ENCODE results near the gene INTS12.
"Not testable (repeated sequence)": the region's sequence is repeated elsewhere in the genome, so short reads cannot be mapped to it uniquely, and the experiment has no call there.

INTS12 gene

DNA sequence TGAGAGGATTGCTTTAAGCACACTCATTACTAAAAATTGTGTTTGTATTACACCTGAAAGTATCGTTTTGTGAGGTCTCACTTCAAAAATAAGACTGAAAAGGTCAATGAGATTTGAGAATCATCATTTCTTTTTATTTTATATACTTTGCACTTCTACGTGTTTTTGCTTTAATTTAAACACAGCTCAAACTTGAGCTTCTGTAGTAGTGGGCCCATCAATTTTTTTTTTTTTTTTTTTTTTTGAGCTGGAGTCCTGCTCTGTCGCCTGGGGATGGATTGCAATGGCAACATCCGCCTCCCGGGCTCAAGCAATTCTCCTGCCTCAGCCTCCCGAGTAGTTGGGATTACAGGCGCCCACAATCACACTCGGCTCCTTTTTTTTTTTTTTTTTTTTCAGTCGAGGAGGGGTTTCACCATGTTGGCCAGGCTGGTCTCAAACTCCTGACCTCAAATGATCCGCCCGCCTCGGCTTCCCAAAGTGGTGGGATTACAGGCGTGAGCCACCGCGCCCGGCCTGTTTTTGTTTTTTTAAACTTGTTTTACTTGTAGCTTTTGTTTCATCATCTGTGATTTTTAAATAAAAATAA lies 1.6 kb upstream of the INTS12 start:
- Mint-ChIP-seq H3K27ac (no peak overlapping the region), H3K27me3 (no peaks in the 10 kb centered on the region), H3K36me3 (peaks cover 7% of the 10 kb centered on the region), H3K9me3 (no peaks in the 10 kb centered on the region), H3K4me3 (no peak overlapping the region), H3K4me1 (peaks cover 46% of the 10 kb centered on the region)
- no peak for ATAC-seq

DNA sequence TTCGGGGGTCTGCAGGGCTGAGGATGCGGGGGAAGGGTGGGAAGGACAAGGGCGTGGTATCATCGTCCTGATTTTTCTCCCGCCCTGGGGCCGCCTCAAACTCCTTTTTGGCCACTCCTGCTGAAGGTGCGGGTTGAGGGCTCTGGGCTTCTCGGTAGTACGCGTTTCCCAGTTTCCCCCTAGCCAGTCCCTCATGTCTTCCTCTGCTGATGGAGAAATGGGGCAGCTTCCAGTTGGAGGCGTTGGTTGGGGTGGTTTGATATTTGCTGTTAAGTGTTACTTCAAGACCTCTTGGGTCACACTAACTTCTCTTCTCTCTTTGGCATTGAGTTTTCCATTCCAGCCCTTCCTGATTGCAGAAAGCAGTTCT lies 577 bp upstream of the INTS12 start:
- H3K9me3 Mint-ChIP-seq = no peaks in the 10 kb centered on the region
- ATAC-seq = peak; percentile 49
- H3K27ac Mint-ChIP-seq = peak overlapping the region; percentile 89
- peak overlapping the region; percentile 98 for H3K4me3 Mint-ChIP-seq
- H3K27me3 Mint-ChIP-seq = no peaks in the 10 kb centered on the region
- H3K4me1 Mint-ChIP-seq = peaks cover 42% of the 10 kb centered on the region
- peaks cover 7% of the 10 kb centered on the region for H3K36me3 Mint-ChIP-seq

GRCh38 chr4:105707782-105708180 lies 708 bp downstream of the INTS12 start:
- Mint-ChIP-seq H3K4me1 (peaks cover 38% of the 10 kb centered on the region), H3K27me3 (no peaks in the 10 kb centered on the region), H3K36me3 (peaks cover 7% of the 10 kb centered on the region), H3K27ac (peak overlapping the region; percentile 89), H3K4me3 (peak overlapping the region; percentile 98), H3K9me3 (no peaks in the 10 kb centered on the region)
- ATAC-seq = no peak

DNA sequence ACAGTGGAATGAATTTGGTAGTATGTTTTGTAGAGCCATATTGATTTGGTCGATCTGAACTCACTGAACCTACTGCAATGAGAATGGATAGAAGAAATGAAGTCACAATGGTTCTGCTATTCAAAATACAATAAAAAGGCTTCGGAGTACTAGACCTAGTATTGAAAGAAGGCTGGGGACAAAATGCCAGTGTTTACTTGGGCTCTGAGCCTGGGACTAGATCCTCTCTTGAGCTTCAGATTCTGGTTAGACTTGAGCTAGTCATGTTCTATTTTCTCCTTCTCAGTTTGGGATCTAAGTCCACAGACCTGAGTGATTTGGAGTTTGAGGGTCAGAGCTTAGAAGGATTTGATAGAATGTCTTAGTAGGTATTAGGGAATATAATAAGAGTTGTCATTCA lies 9.9 kb downstream of the INTS12 start:
- no peak for ATAC-seq
- peaks cover 30% of the 10 kb centered on the region for H3K36me3 Mint-ChIP-seq
- peaks cover 6% of the 10 kb centered on the region for H3K4me1 Mint-ChIP-seq
- no peak overlapping the region for H3K4me3 Mint-ChIP-seq
- no peaks in the 10 kb centered on the region for H3K9me3 Mint-ChIP-seq
- no peaks in the 10 kb centered on the region for H3K27me3 Mint-ChIP-seq
- no peak overlapping the region for H3K27ac Mint-ChIP-seq

GRCh38 chr4:105695832-105696231 lies 12.7 kb downstream of the INTS12 start:
- not testable (repeated sequence) for H3K4me3 Mint-ChIP-seq, H3K9me3 Mint-ChIP-seq, H3K27me3 Mint-ChIP-seq, ATAC-seq, H3K4me1 Mint-ChIP-seq, H3K27ac Mint-ChIP-seq
- H3K36me3 Mint-ChIP-seq = peaks cover 47% of the 10 kb centered on the region

DNA sequence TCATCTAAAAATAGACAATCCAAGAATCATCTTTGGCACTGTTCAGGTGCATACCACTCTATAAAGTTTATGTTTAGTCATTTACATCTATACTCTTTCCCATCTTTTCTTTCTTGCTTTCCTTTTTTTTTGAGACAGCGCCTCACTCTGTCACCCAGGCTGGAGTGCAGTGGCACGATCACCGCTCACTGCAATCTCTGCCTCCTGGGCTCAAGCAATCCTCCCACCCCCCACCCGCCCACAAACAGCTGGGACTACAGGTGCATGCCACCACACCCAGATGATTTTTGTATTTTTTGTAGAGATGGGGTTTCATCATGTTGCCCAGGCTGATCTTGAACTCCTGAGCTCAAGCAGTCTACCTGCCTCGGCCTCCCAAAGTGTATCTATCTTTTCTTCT lies 13.7 kb downstream of the INTS12 start:
- H3K36me3 Mint-ChIP-seq = peaks cover 50% of the 10 kb centered on the region
- H3K4me3 Mint-ChIP-seq, H3K9me3 Mint-ChIP-seq, H3K27ac Mint-ChIP-seq, ATAC-seq, H3K27me3 Mint-ChIP-seq, H3K4me1 Mint-ChIP-seq: not testable (repeated sequence)

DNA sequence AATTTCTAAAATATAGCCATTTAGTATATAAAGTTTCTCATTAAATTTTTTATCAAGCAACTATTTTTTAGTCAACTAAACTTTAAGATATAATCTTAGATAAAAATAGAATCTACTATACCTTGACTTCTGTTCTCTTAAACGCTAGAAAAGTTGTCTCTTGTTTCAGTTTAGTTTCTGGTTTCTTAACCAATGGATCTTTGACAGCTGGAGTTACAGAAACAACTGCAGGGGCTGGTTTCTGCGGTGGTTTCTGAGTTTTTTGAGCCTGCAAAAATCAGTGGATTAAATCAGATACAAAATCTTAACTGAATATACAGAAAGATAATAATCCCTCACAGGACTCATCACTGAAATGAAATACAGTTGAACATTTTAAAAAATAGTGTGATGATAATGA lies 21.9 kb downstream of the INTS12 start:
- Mint-ChIP-seq H3K4me3 (no peak overlapping the region), H3K27me3 (no peaks in the 10 kb centered on the region), H3K9me3 (no peaks in the 10 kb centered on the region), H3K4me1 (no peaks in the 10 kb centered on the region), H3K36me3 (peaks cover 40% of the 10 kb centered on the region), H3K27ac (no peak overlapping the region)
- no peak for ATAC-seq

DNA sequence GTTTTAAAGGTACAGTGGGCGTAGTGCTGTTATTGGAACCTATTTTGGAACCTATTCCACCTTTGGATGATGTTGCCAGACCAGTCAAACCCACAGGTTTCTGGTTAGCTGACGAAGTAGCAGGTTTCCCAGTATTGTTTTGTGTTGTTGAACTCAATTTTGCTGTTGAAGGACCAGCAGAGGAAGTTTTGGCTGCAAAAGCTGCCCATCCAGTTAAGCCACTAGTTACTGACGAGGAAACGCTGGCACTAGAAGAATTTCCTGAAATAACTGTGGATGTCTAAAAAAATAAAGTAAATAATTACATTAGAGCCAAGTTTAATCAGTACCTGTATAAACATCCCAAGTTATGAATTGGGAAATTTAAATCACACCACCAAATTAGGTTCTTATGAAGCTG lies 25.5 kb downstream of the INTS12 start:
- H3K4me1 Mint-ChIP-seq = no peaks in the 10 kb centered on the region
- H3K4me3 Mint-ChIP-seq = no peak overlapping the region
- no peak overlapping the region for H3K27ac Mint-ChIP-seq
- no peak for ATAC-seq
- H3K27me3 Mint-ChIP-seq = no peaks in the 10 kb centered on the region
- H3K9me3 Mint-ChIP-seq = no peaks in the 10 kb centered on the region
- peaks cover 24% of the 10 kb centered on the region for H3K36me3 Mint-ChIP-seq

DNA sequence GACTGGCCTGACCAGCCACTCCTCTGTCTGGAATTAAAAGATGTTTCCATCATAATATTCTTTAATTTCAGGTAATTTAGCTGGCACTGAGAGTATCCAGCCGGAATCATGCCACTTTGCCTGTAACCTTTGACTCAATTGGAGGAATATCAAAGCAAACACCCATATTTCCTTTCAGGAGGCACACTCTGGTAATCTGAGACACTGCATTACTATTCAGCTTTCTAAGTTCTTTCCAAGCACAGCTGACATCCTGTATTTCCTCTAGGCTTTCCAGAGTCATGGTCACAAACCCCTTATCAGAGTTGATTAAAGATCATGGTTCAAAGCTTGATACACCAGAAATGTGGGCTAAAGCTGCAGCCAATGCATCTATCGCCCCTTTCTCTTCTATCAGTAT lies 29.3 kb downstream of the INTS12 start:
- H3K36me3 Mint-ChIP-seq = peaks cover 18% of the 10 kb centered on the region
- ATAC-seq = no peak
- no peak overlapping the region for H3K27ac Mint-ChIP-seq
- H3K9me3 Mint-ChIP-seq = no peaks in the 10 kb centered on the region
- H3K27me3 Mint-ChIP-seq = no peaks in the 10 kb centered on the region
- H3K4me1 Mint-ChIP-seq = no peaks in the 10 kb centered on the region
- H3K4me3 Mint-ChIP-seq = no peak overlapping the region

GRCh38 chr4:105677709-105678108 lies 30.8 kb downstream of the INTS12 start:
- Mint-ChIP-seq H3K27me3 (no peaks in the 10 kb centered on the region), H3K27ac (no peak overlapping the region), H3K9me3 (no peaks in the 10 kb centered on the region), H3K36me3 (peaks cover 10% of the 10 kb centered on the region), H3K4me3 (no peak overlapping the region), H3K4me1 (no peaks in the 10 kb centered on the region)
- ATAC-seq = no peak

- no peak overlapping the region for H3K27ac Mint-ChIP-seq
- ATAC-seq = no peak
- H3K4me1 Mint-ChIP-seq = no peaks in the 10 kb centered on the region
- H3K9me3 Mint-ChIP-seq = no peaks in the 10 kb centered on the region
- H3K27me3 Mint-ChIP-seq = no peaks in the 10 kb centered on the region
- no peak overlapping the region for H3K4me3 Mint-ChIP-seq
- H3K36me3 Mint-ChIP-seq = no peaks in the 10 kb centered on the region
Measured at GRCh38 chr4:105674011-105674410, 34.5 kb downstream of the INTS12 start.

- Mint-ChIP-seq H3K36me3 (no peaks in the 10 kb centered on the region), H3K4me1 (no peaks in the 10 kb centered on the region), H3K9me3 (no peaks in the 10 kb centered on the region), H3K27me3 (no peaks in the 10 kb centered on the region), H3K27ac (no peak overlapping the region), H3K4me3 (no peak overlapping the region)
- ATAC-seq = no peak
Measured at GRCh38 chr4:105671301-105671700, 37.2 kb downstream of the INTS12 start.

DNA sequence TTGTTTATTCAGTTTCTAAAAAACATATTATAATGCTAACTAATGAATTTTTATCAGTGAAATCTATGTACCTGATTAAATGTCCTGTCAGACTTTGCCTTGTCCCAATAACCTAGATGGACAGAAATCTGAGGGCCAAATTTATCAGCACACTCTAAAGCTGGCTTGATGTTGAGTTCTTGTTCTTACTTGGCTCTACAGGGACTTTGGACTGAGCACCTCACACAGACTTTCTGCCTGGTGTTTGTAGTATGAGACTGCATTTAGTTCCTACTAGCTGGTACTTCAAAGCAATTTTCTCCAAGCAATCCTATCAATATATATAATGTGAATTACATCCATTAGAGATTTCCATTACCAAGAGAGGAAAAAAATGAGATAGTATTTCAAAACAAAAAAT lies 37.8 kb downstream of the INTS12 start:
- Mint-ChIP-seq H3K36me3 (no peaks in the 10 kb centered on the region), H3K27ac (no peak overlapping the region)

DNA sequence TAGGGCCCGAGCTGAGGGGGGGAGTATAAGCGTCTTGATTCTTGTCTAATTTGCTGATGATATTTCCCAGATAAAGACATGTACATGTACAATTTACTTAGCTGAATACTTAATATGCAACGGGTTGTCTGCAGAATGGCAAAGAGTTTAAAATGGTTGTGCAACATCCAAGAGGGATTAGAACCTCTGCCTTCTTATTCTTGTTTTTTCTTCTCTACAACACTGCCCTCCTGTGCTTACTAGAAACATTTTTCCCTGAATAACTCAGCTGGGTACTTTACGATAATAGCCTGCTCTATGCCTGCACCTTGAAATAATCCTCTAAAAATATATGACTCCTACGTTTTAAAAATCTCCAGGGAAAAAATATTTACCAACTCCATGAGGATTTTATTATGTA lies 41.8 kb downstream of the INTS12 start:
- H3K9me3 Mint-ChIP-seq = no peaks in the 10 kb centered on the region
- H3K27me3 Mint-ChIP-seq = peaks cover 10% of the 10 kb centered on the region
- H3K4me3 Mint-ChIP-seq = no peak overlapping the region
- H3K27ac Mint-ChIP-seq = no peak overlapping the region
- H3K4me1 Mint-ChIP-seq = no peaks in the 10 kb centered on the region
- H3K36me3 Mint-ChIP-seq = no peaks in the 10 kb centered on the region
- peak; percentile 39 for ATAC-seq

More for the DNA sequence above, 37.8 kb downstream of the INTS12 start:
- no peaks in the 10 kb centered on the region for H3K9me3 Mint-ChIP-seq
- no peak for ATAC-seq
- no peaks in the 10 kb centered on the region for H3K27me3 Mint-ChIP-seq
- H3K4me3 Mint-ChIP-seq = no peak overlapping the region
- no peaks in the 10 kb centered on the region for H3K4me1 Mint-ChIP-seq

DNA sequence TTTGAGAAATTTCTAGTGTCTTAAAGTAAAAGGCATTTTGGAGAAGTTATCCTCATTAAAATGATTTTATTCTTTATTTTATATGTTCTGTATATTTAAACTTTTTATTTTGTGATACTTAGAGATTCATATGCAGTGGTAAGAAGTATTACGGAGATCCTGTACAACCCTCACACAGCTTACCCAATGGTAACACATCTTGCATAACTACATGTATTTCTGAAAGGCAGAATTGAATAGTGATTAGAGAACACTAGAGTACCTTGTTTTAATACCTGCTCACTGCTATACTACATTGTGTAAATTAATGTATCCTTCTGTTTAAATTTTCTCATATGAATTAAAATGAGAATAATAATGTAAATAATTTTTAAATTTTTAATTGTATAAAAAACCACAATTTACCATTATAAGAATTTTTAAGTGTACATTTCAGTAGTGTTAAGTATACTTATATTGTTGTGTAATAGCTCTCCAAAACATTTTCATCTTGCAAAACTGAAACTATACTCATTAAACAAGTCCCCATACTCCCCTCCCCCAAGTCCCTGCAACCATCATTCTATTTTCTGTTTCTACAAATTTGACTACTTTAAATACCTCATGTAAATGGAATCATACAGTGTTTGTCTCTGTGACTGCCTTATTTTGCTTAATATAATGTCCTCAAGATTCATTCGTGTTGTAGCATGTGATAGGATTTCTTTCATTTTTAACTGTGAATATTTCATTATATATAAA lies 45.4 kb downstream of the INTS12 start:
- Mint-ChIP-seq H3K4me1 (no peaks in the 10 kb centered on the region), H3K27me3 (peaks cover 10% of the 10 kb centered on the region), H3K27ac (no peak overlapping the region), H3K4me3 (no peak overlapping the region), H3K36me3 (no peaks in the 10 kb centered on the region), H3K9me3 (no peaks in the 10 kb centered on the region)
- no peak for ATAC-seq

DNA sequence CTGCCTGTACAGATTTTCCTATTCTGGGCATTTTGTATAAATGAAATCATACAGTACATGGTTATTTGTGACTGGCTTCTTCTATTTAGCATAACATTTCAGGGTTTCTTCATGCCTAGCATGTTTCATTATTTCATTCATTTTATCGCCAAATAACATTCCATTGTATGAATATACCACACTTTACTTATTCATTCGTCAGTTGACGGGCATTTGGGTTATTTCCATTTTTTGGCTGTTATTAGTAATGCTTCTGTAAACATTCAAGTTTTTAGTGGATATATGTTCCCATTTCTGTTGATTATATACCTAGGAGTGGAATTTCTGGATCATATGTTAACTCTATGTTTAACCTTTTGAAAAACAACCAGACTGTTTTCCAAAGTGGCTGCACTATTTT lies 47.5 kb downstream of the INTS12 start:
- ATAC-seq = no peak
- H3K27me3 Mint-ChIP-seq = peaks cover 10% of the 10 kb centered on the region
- no peak overlapping the region for H3K4me3 Mint-ChIP-seq
- no peaks in the 10 kb centered on the region for H3K4me1 Mint-ChIP-seq
- H3K36me3 Mint-ChIP-seq = no peaks in the 10 kb centered on the region
- no peaks in the 10 kb centered on the region for H3K9me3 Mint-ChIP-seq
- H3K27ac Mint-ChIP-seq = no peak overlapping the region

Measured in stimulated activated memory B cell treated with anti-CD40 and anti-IgM and Interleukin-4, amounts not matched to agents 10 μg/mL and 1 μg/mL and 100 μg/mL, for 72 hours (primary cell).